ENCODE data around the gene PP2D1.

PP2D1 gene

GRCh38 chr3:20052851-20053250 lies 40.8 kb upstream of the PP2D1 start:
- Histone ChIP-seq H3K14ac (ENCODE audit: low read length) (no peak overlapping the region), H3K4ac (ENCODE audit: low read length) (no peak overlapping the region), H3K4me1 (ENCODE audit: control insufficient read depth in 2 of 2, insufficient read depth in 1 of 2, low read depth in 1 of 2, low read length in 2 of 2) (peaks cover 0 to 2% of the 10 kb centered on the region in 2 donors), H3K9ac (ENCODE audit: low read depth, low read length, poor library complexity) (no peak overlapping the region), H3K4me2 (ENCODE audit: insufficient read depth, low read length, poor library complexity, severe bottlenecking) (no peak overlapping the region), H3K9me3 (replicated peaks in 1 of 2; ENCODE audit: control insufficient read depth in 2 of 2, insufficient read depth in 1 of 2, low read depth in 1 of 2, low read length in 2 of 2) (no peaks in the 10 kb centered on the region), H2BK15ac (ENCODE audit: low read length) (no peak overlapping the region), H2AK5ac (ENCODE audit: low read depth, low read length) (no peak overlapping the region), H3K18ac (ENCODE audit: low read length) (no peak overlapping the region), H4K8ac (ENCODE audit: low read depth, low read length) (no peak overlapping the region), H3K79me1 (ENCODE audit: low read depth, low read length) (peaks cover 2% of the 10 kb centered on the region), H3K36me3 (replicated peaks in 1 of 2; ENCODE audit: control insufficient read depth in 2 of 2, insufficient read depth in 2 of 2, low read length in 2 of 2) (no peaks in the 10 kb centered on the region), H3K4me3 (ENCODE audit: low read length in 2 of 2) (no peak overlapping the region), H3K27me3 (ENCODE audit: control insufficient read depth in 3 of 3, insufficient read depth in 3 of 3, low read depth in 1 of 3, low read length in 3 of 3) (no peaks in the 10 kb centered on the region), H3K27ac (replicated peaks; ENCODE audit: low read length) (no peak overlapping the region), H4K91ac (ENCODE audit: low read depth, low read length, poor library complexity) (no peak overlapping the region), H2AFZ (ENCODE audit: low read length) (no peak overlapping the region), H3K23ac (ENCODE audit: low read depth, low read length, poor library complexity) (no peak overlapping the region), H2BK5ac (ENCODE audit: low read length) (no peak overlapping the region), H2BK120ac (ENCODE audit: low read depth, low read length) (no peak overlapping the region), H2BK12ac (ENCODE audit: low read length) (no peak overlapping the region)
- no peak for DNase-seq (ENCODE audit: low spot score)
- no CpG with 5 or more reads among the region's 7 CpGs for WGBS, 2 donors (ENCODE audit: extremely low coverage in 2 of 2, insufficient read length in 2 of 2, insufficient replicate concordance in 1 of 2)

DNA sequence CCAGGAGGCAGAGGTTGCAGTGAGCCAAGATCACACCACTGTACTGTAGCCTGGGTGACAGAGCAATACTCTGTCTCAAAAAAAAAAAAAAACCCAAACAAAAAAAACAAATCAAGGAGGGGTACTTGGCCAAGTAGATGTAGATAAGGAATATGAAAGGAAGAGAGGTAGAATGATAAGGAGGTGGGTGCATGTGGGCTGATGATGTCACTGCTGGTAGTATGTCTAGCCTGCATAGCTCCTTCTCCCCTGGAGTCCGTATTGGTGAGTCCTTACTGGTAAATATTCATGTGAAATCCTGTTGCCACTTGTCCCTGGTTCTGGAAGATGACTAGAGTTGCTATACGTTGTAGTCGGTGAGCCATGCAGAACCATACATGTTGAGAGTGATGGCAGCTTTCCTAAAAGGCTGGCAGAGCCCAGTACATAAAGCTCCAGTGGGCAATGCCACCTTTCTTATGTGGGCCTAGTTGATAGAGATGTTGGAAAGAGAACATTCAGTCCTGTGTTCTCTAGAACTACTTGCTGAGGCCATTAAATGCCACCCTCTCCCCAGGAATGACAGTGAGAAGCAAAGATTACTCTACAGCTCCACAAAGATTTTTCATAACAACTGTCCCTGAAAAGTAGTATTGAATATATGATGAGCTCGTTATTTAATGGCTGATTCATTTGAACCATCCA lies 39.2 kb upstream of the PP2D1 start:
- no peak overlapping the region for H3K4ac ChIP-seq (ENCODE audit: low read length)
- peaks cover 0 to 3% of the 10 kb centered on the region in 2 donors for H3K4me1 ChIP-seq (ENCODE audit: control insufficient read depth in 2 of 2, insufficient read depth in 1 of 2, low read depth in 1 of 2, low read length in 2 of 2)
- no peak overlapping the region for H3K4me2 ChIP-seq (ENCODE audit: insufficient read depth, low read length, poor library complexity, severe bottlenecking)
- peaks cover 2% of the 10 kb centered on the region for H3K79me1 ChIP-seq (ENCODE audit: low read depth, low read length)
- no peak overlapping the region for H4K8ac ChIP-seq (ENCODE audit: low read depth, low read length)
- H2BK15ac ChIP-seq (ENCODE audit: low read length) = no peak overlapping the region
- no peaks in the 10 kb centered on the region for H3K36me3 ChIP-seq (replicated peaks in 1 of 2; ENCODE audit: control insufficient read depth in 2 of 2, insufficient read depth in 2 of 2, low read length in 2 of 2)
- no peak overlapping the region for H3K4me3 ChIP-seq (ENCODE audit: low read length in 2 of 2)
- H2BK5ac ChIP-seq (ENCODE audit: low read length) = no peak overlapping the region
- H3K14ac ChIP-seq (ENCODE audit: low read length) = no peak overlapping the region
- no peaks in the 10 kb centered on the region for H3K27me3 ChIP-seq (ENCODE audit: control insufficient read depth in 3 of 3, insufficient read depth in 3 of 3, low read depth in 1 of 3, low read length in 3 of 3)
- no peaks in the 10 kb centered on the region for H3K9me3 ChIP-seq (replicated peaks in 1 of 2; ENCODE audit: control insufficient read depth in 2 of 2, insufficient read depth in 1 of 2, low read depth in 1 of 2, low read length in 2 of 2)
- no peak overlapping the region for H2AK5ac ChIP-seq (ENCODE audit: low read depth, low read length)
- H3K27ac ChIP-seq (replicated peaks; ENCODE audit: low read length) = no peak overlapping the region
- H3K9ac ChIP-seq (ENCODE audit: low read depth, low read length, poor library complexity) = no peak overlapping the region
- no peak overlapping the region for H2BK120ac ChIP-seq (ENCODE audit: low read depth, low read length)
- H3K18ac ChIP-seq (ENCODE audit: low read length) = no peak overlapping the region
- no peak for DNase-seq (ENCODE audit: low spot score)
- no peak overlapping the region for H3K23ac ChIP-seq (ENCODE audit: low read depth, low read length, poor library complexity)
- H2BK12ac ChIP-seq (ENCODE audit: low read length) = no peak overlapping the region
- WGBS, 2 donors (ENCODE audit: extremely low coverage in 2 of 2, insufficient read length in 2 of 2, insufficient replicate concordance in 1 of 2) = no CpG with 5 or more reads among the region's 4 CpGs
- H2AFZ ChIP-seq (ENCODE audit: low read length) = no peak overlapping the region
- H4K91ac ChIP-seq (ENCODE audit: low read depth, low read length, poor library complexity) = no peak overlapping the region

GRCh38 chr3:20047976-20048883 lies 36.2 kb upstream of the PP2D1 start:
- Histone ChIP-seq H3K36me3 (replicated peaks in 1 of 2; ENCODE audit: control insufficient read depth in 2 of 2, insufficient read depth in 2 of 2, low read length in 2 of 2) (no peaks in the 10 kb centered on the region), H3K27me3 (ENCODE audit: control insufficient read depth in 3 of 3, insufficient read depth in 3 of 3, low read depth in 1 of 3, low read length in 3 of 3) (no peaks in the 10 kb centered on the region), H3K9me3 (replicated peaks in 1 of 2; ENCODE audit: control insufficient read depth in 2 of 2, insufficient read depth in 1 of 2, low read depth in 1 of 2, low read length in 2 of 2) (no peaks in the 10 kb centered on the region), H3K4me1 (ENCODE audit: control insufficient read depth in 2 of 2, insufficient read depth in 1 of 2, low read depth in 1 of 2, low read length in 2 of 2) (peaks cover 0 to 3% of the 10 kb centered on the region in 2 donors), H3K4ac (ENCODE audit: low read length) (no peak overlapping the region), H2BK12ac (ENCODE audit: low read length) (no peak overlapping the region), H4K8ac (ENCODE audit: low read depth, low read length) (no peak overlapping the region), H3K4me2 (ENCODE audit: insufficient read depth, low read length, poor library complexity, severe bottlenecking) (no peak overlapping the region), H2BK5ac (ENCODE audit: low read length) (no peak overlapping the region), H3K79me1 (ENCODE audit: low read depth, low read length) (no peaks in the 10 kb centered on the region), H2BK120ac (ENCODE audit: low read depth, low read length) (no peak overlapping the region), H3K14ac (ENCODE audit: low read length) (no peak overlapping the region), H3K9ac (ENCODE audit: low read depth, low read length, poor library complexity) (no peak overlapping the region), H2BK15ac (ENCODE audit: low read length) (no peak overlapping the region), H2AK5ac (ENCODE audit: low read depth, low read length) (no peak overlapping the region), H3K4me3 (ENCODE audit: low read length in 2 of 2) (no peak overlapping the region), H2AFZ (ENCODE audit: low read length) (no peak overlapping the region), H4K91ac (ENCODE audit: low read depth, low read length, poor library complexity) (no peak overlapping the region), H3K18ac (ENCODE audit: low read length) (no peak overlapping the region), H3K27ac (replicated peaks; ENCODE audit: low read length) (no peak overlapping the region), H3K23ac (ENCODE audit: low read depth, low read length, poor library complexity) (no peak overlapping the region)
- no CpG with 5 or more reads among the region's 9 CpGs for WGBS, 2 donors (ENCODE audit: extremely low coverage in 2 of 2, insufficient read length in 2 of 2, insufficient replicate concordance in 1 of 2)
- DNase-seq (ENCODE audit: low spot score) = no peak

DNA sequence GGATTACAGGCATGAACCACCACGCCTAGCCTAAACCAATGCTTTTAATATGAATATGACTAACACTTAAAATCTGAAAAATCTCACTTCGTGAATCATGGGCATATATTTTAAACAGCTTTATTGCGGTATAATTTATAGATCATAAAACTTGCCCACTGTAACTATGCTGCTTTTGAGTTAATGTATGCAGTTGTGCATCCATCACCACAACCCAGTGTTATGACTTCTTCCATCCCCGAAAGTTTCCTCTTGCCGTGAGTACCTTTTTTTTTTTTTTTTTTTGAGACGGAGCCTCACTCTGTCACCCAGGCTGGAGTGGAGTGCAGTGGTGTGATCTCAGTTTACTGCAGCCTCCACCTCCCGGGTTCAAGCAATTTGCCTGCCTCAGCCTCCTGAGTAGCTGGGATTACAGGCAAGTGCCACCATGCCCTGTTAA lies 35.3 kb upstream of the PP2D1 start:
- no peak overlapping the region for H4K8ac ChIP-seq (ENCODE audit: low read depth, low read length)
- no peak for DNase-seq (ENCODE audit: low spot score)
- no peaks in the 10 kb centered on the region for H3K9me3 ChIP-seq (replicated peaks in 1 of 2; ENCODE audit: control insufficient read depth in 2 of 2, insufficient read depth in 1 of 2, low read depth in 1 of 2, low read length in 2 of 2)
- no peak overlapping the region for H3K9ac ChIP-seq (ENCODE audit: low read depth, low read length, poor library complexity)
- H3K18ac ChIP-seq (ENCODE audit: low read length) = no peak overlapping the region
- H3K14ac ChIP-seq (ENCODE audit: low read length) = no peak overlapping the region
- H3K36me3 ChIP-seq (replicated peaks in 1 of 2; ENCODE audit: control insufficient read depth in 2 of 2, insufficient read depth in 2 of 2, low read length in 2 of 2) = no peaks in the 10 kb centered on the region
- H3K4me2 ChIP-seq (ENCODE audit: insufficient read depth, low read length, poor library complexity, severe bottlenecking) = no peak overlapping the region
- no CpG with 5 or more reads among the region's 7 CpGs for WGBS, 2 donors (ENCODE audit: extremely low coverage in 2 of 2, insufficient read length in 2 of 2, insufficient replicate concordance in 1 of 2)
- H4K91ac ChIP-seq (ENCODE audit: low read depth, low read length, poor library complexity) = no peak overlapping the region
- no peak overlapping the region for H2AK5ac ChIP-seq (ENCODE audit: low read depth, low read length)
- H2BK5ac ChIP-seq (ENCODE audit: low read length) = no peak overlapping the region
- H3K4me3 ChIP-seq (ENCODE audit: low read length in 2 of 2) = no peak overlapping the region
- no peak overlapping the region for H2BK15ac ChIP-seq (ENCODE audit: low read length)
- peaks cover 0 to 3% of the 10 kb centered on the region in 2 donors for H3K4me1 ChIP-seq (ENCODE audit: control insufficient read depth in 2 of 2, insufficient read depth in 1 of 2, low read depth in 1 of 2, low read length in 2 of 2)
- no peak overlapping the region for H2AFZ ChIP-seq (ENCODE audit: low read length)
- H3K4ac ChIP-seq (ENCODE audit: low read length) = no peak overlapping the region
- no peak overlapping the region for H2BK120ac ChIP-seq (ENCODE audit: low read depth, low read length)
- no peak overlapping the region for H2BK12ac ChIP-seq (ENCODE audit: low read length)
- no peak overlapping the region for H3K27ac ChIP-seq (replicated peaks; ENCODE audit: low read length)
- no peaks in the 10 kb centered on the region for H3K79me1 ChIP-seq (ENCODE audit: low read depth, low read length)
- no peak overlapping the region for H3K23ac ChIP-seq (ENCODE audit: low read depth, low read length, poor library complexity)
- H3K27me3 ChIP-seq (ENCODE audit: control insufficient read depth in 3 of 3, insufficient read depth in 3 of 3, low read depth in 1 of 3, low read length in 3 of 3) = no peaks in the 10 kb centered on the region
